HCT116 (cell line): ENCODE data around the gene MRGPRX2.

Experiments used
- CEBPB ChIP-seq: IDR thresholded peaks from 2 replicates; pipeline ENCODE4 v1.6.1; 2012; ENCODE audit warnings: low read depth
- EZH2phosphoT487 ChIP-seq: fragments of 200-600 bp; IDR thresholded peaks from 2 replicates; pipeline ENCODE4 v1.6.1; 2018; ENCODE audit warnings: antibody characterized with exemption, borderline replicate concordance
- POLR2A ChIP-seq: IDR thresholded peaks from 2 replicates; pipeline ENCODE4 v1.7.0; 2011; ENCODE audit warnings: borderline replicate concordance; ENCODE audit not compliant: insufficient read depth, insufficient read length; ENCODE audit errors: extremely low read depth
- TCF7L2 ChIP-seq: IDR thresholded peaks from 2 replicates; pipeline ENCODE4 v1.7.0; 2011; ENCODE audit warnings: borderline replicate concordance, inconsistent platforms; ENCODE audit not compliant: insufficient read depth, insufficient read length; ENCODE audit errors: extremely low read depth
- ZNF274 ChIP-seq: fragments of 200-500 bp; sonication (Bioruptor generic); IDR thresholded peaks from 2 replicates; pipeline ENCODE4 v1.6.1; 2014; ENCODE audit warnings: mild to moderate bottlenecking, low read depth, low read length, inconsistent platforms
- TF ChIP-seq, protein P1 (sequence below), 3 experiments: fragments of 200-600 bp in 1 of 3; sonication (generic) in 1 of 3; IDR thresholded peaks in 2 of 3; conservative IDR thresholded peaks in 1 of 3; 2 replicates each; pipeline ENCODE4 v1.5.1; 2012 to 2017; ENCODE audit warnings: low read depth in 2 of 3, low read length in 2 of 3, antibody characterized with exemption in 1 of 3, borderline replicate concordance in 1 of 3, control low read depth in 1 of 3, mild to moderate bottlenecking in 1 of 3, mixed read lengths in 1 of 3, mixed run types in 1 of 3, moderate library complexity in 1 of 3; ENCODE audit not compliant: insufficient read depth in 1 of 3

DNA sequence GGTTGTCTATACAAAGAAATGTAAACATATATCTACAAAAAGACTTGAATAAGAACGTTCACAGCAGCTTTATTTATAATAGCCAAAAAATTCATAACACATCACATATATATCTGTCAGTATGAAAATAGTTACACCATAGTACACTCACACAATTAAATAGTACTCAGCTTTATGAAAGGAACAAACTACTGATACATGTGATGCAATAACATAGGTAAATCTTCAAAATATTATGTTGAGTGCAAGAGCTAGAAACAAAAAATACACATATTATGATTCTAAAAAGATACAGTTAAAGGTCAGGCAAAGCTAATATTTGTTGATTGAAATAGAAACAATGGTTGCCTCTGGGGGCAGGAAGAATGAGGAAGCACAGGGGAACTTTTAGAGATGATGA lies 6.6 kb downstream of the MRGPRX2 start:
- no peak for TF ChIP-seq POLR2A
- no peak for TF ChIP-seq EZH2phosphoT487
- no peak for TF ChIP-seq CEBPB
- TF ChIP-seq, protein P1, sequence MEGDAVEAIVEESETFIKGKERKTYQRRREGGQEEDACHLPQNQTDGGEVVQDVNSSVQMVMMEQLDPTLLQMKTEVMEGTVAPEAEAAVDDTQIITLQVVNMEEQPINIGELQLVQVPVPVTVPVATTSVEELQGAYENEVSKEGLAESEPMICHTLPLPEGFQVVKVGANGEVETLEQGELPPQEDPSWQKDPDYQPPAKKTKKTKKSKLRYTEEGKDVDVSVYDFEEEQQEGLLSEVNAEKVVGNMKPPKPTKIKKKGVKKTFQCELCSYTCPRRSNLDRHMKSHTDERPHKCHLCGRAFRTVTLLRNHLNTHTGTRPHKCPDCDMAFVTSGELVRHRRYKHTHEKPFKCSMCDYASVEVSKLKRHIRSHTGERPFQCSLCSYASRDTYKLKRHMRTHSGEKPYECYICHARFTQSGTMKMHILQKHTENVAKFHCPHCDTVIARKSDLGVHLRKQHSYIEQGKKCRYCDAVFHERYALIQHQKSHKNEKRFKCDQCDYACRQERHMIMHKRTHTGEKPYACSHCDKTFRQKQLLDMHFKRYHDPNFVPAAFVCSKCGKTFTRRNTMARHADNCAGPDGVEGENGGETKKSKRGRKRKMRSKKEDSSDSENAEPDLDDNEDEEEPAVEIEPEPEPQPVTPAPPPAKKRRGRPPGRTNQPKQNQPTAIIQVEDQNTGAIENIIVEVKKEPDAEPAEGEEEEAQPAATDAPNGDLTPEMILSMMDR (IDR thresholded peaks at IDR 0.05 in 2 of 3, conservative IDR thresholded peaks at IDR 0.05 in 1 of 3; ENCODE audit: borderline replicate concordance in 1 of 3, insufficient read depth in 1 of 3, low read depth in 2 of 3, low read length in 2 of 3) = no peak
- no peak for TF ChIP-seq TCF7L2
- TF ChIP-seq ZNF274 = no peak
